ENCODE measurements around the gene WDR19. TPM values are rescaled to one million over a fixed set of nuclear protein-coding genes. Genes with fewer than 3 reads are reported as not detected.

WDR19 gene
- total RNA-seq, 1 experiment from 2014 or later = 32.5 TPM

DNA sequence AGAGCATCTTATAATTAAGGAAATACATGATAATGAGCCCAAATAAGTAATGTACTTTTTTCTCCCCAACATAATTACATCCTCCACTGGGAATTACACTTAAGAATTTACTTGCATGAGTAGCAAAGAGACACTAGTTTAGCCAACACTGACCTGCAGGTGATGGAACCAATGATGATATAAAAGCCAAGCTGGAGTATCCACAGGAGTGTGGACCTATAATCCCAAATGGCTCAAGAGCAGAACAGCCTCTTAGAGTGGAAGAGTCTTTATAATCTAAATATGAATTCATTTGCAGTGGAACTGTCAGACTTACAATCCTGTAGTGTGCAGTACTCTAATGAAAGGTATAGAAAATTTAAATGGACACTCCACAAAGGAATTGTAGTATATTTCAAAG, 22.2 kb downstream of the WDR19 start:
- BruUV-seq (replicated peaks) = no TSS peak
- Mint-ChIP-seq H3K4me3 (ENCODE audit: unreplicated experiment) (no peak overlapping the region), H3K27me3 (ENCODE audit: insufficient read depth, unreplicated experiment) (no peaks in the 10 kb centered on the region), H3K36me3 (ENCODE audit: insufficient read depth, unreplicated experiment) (peaks cover 72% of the 10 kb centered on the region), H3K27ac (ENCODE audit: low read depth, unreplicated experiment) (no peak overlapping the region), H3K4me1 (ENCODE audit: insufficient read depth, unreplicated experiment) (no peaks in the 10 kb centered on the region), H3K9me3 (ENCODE audit: unreplicated experiment) (peaks cover 9% of the 10 kb centered on the region)
- no peak for DNase-seq (ENCODE audit: unreplicated experiment)
- ChIA-PET POLR2A (interaction anchor here (0.9 to 1.1 kb wide), 2 partner anchors 10 to 27 kb away, joined by 3 to 4 read pairs; no protein-coding TSS in a partner anchor), CTCF (interaction anchor here (0.6 kb wide), 2 partner anchors 9 to 26 kb away, joined by 3 read pairs; no protein-coding TSS in a partner anchor)
- intact Hi-C loops (cut with micrococcal nuclease) = no loop called here
- TF ChIP-seq, protein P1, sequence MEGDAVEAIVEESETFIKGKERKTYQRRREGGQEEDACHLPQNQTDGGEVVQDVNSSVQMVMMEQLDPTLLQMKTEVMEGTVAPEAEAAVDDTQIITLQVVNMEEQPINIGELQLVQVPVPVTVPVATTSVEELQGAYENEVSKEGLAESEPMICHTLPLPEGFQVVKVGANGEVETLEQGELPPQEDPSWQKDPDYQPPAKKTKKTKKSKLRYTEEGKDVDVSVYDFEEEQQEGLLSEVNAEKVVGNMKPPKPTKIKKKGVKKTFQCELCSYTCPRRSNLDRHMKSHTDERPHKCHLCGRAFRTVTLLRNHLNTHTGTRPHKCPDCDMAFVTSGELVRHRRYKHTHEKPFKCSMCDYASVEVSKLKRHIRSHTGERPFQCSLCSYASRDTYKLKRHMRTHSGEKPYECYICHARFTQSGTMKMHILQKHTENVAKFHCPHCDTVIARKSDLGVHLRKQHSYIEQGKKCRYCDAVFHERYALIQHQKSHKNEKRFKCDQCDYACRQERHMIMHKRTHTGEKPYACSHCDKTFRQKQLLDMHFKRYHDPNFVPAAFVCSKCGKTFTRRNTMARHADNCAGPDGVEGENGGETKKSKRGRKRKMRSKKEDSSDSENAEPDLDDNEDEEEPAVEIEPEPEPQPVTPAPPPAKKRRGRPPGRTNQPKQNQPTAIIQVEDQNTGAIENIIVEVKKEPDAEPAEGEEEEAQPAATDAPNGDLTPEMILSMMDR (IDR thresholded peaks at IDR 0.05; ENCODE audit: unreplicated experiment) = no peak

DNA sequence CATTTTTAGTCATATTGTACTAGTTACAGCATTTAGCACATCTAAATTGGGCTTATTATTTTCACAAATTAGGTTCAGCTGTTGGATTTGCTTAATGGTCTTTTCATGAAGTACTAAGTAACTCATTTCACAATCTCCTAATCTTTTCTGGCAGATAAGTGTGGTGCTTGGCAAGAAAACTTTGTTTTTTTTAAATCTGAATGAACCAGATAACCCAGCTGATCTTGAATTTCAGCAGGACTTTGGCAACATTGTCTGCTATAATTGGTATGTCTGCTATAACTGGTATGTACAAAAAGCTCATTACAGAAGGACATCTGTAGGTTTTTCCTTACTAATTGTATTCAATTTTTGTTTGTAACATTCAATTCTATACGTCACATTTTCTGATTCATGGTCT, 22.7 kb downstream of the WDR19 start:
- no peak for DNase-seq (ENCODE audit: unreplicated experiment)
- Mint-ChIP-seq H3K27ac (ENCODE audit: low read depth, unreplicated experiment) (no peak overlapping the region), H3K36me3 (ENCODE audit: insufficient read depth, unreplicated experiment) (peaks cover 74% of the 10 kb centered on the region), H3K4me3 (ENCODE audit: unreplicated experiment) (no peak overlapping the region), H3K9me3 (ENCODE audit: unreplicated experiment) (peaks cover 9% of the 10 kb centered on the region), H3K27me3 (ENCODE audit: insufficient read depth, unreplicated experiment) (no peaks in the 10 kb centered on the region), H3K4me1 (ENCODE audit: insufficient read depth, unreplicated experiment) (no peaks in the 10 kb centered on the region)
- TF ChIP-seq, protein P1 (IDR thresholded peaks at IDR 0.05; ENCODE audit: unreplicated experiment) = no peak
- intact Hi-C loops (cut with micrococcal nuclease) = no loop called here
- POLR2A ChIA-PET = interaction anchor here (0.9 to 1.1 kb wide), 2 partner anchors 11 to 26 kb away, joined by 3 to 4 read pairs; no protein-coding TSS in a partner anchor
- BruUV-seq (replicated peaks) = no TSS peak
- CTCF ChIA-PET = interaction anchor here (0.6 kb wide), 2 partner anchors 9 to 25 kb away, joined by 3 read pairs; no protein-coding TSS in a partner anchor

DNA sequence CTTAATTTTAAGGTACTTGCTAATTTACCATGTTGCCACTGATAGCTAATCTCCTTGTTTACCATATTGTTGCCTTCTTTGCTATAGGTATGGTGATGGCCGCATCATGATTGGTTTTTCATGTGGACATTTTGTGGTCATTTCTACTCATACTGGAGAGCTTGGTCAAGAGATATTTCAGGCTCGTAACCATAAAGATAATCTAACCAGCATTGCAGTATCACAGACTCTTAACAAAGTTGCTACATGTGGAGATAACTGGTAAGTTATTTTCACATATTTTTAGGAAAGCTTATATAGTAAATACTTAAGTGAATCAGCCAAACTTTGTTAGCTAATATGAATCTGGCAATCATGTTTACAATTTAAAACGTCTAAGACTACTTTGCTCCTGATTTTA, 23.1 kb downstream of the WDR19 start:
- H3K27ac Mint-ChIP-seq (ENCODE audit: low read depth, unreplicated experiment) = no peak overlapping the region
- H3K9me3 Mint-ChIP-seq (ENCODE audit: unreplicated experiment) = peaks cover 9% of the 10 kb centered on the region
- H3K4me1 Mint-ChIP-seq (ENCODE audit: insufficient read depth, unreplicated experiment) = no peaks in the 10 kb centered on the region
- H3K4me3 Mint-ChIP-seq (ENCODE audit: unreplicated experiment) = no peak overlapping the region
- peaks cover 78% of the 10 kb centered on the region for H3K36me3 Mint-ChIP-seq (ENCODE audit: insufficient read depth, unreplicated experiment)
- ChIA-PET POLR2A (interaction anchor here (1.1 kb wide), 1 partner anchor 11 kb away, joined by 4 read pairs; no protein-coding TSS in a partner anchor), CTCF (no interaction called here)
- DNase-seq (ENCODE audit: unreplicated experiment) = no peak
- TF ChIP-seq, protein P1 (IDR thresholded peaks at IDR 0.05; ENCODE audit: unreplicated experiment) = no peak
- no TSS peak for BruUV-seq (replicated peaks)
- intact Hi-C loops (cut with micrococcal nuclease) = no loop called here
- H3K27me3 Mint-ChIP-seq (ENCODE audit: insufficient read depth, unreplicated experiment) = no peaks in the 10 kb centered on the region

DNA sequence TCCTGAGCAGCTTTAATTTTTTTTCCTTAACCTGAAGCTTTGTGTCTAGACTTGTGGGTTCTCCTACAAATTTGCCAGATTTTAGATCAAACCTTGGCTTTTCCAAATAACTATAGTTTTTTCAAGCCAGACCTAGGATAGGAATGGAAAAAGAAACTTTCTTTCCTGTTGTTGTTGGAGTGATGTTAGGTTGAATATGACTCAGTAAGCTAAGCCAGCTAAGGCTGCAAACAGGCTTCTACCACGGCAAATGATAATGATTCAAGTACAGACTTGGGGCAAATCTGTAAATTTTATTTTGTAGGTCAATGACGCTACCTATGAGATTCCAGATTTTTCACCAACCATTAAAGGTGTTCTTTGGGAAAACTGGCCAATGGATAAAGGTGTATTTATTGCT, 45.6 kb downstream of the WDR19 start:
- intact Hi-C loops (cut with micrococcal nuclease) = no loop called here
- no TSS peak for BruUV-seq (replicated peaks)

More for the DNA sequence above, 45.6 kb downstream of the WDR19 start:
- Mint-ChIP-seq H3K4me3 (ENCODE audit: unreplicated experiment) (no peak overlapping the region), H3K27me3 (ENCODE audit: insufficient read depth, unreplicated experiment) (no peaks in the 10 kb centered on the region), H3K9me3 (ENCODE audit: unreplicated experiment) (no peaks in the 10 kb centered on the region), H3K4me1 (ENCODE audit: insufficient read depth, unreplicated experiment) (no peaks in the 10 kb centered on the region), H3K36me3 (ENCODE audit: insufficient read depth, unreplicated experiment) (peaks cover 19% of the 10 kb centered on the region), H3K27ac (ENCODE audit: low read depth, unreplicated experiment) (no peak overlapping the region)
- no peak for DNase-seq (ENCODE audit: unreplicated experiment)
- TF ChIP-seq, protein P1 (IDR thresholded peaks at IDR 0.05; ENCODE audit: unreplicated experiment) = no peak
- ChIA-PET CTCF (no interaction called here), POLR2A (interaction anchor here (0.7 kb wide), 1 partner anchor 9 kb away, joined by 4 read pairs; no protein-coding TSS in a partner anchor)

Data from MCF 10A (cell line).